HepG2 (cell line): Measurements from ENCODE around the gene RNF133. TPM values are rescaled to one million over a fixed set of nuclear protein-coding genes. Genes with fewer than 3 reads are reported as not detected.

Source experiments
- ATAC-seq: fragments of 200-7000 bp; cut with Tn5 transposase; 3 replicates; pipeline ENCODE4 v1.9.1; 2020; ENCODE audit warnings: mild to moderate bottlenecking, moderate library complexity
- BruUV-seq: library from RNA; stranded (reverse); fragments of 400-500 nt; replicated peaks from 2 replicates; lab custom pipeline; 2021; lab: Mats Ljungman, UMichigan
- CTCF ChIA-PET: fragments of 300-600 bp; formaldehyde crosslinking; extraction: SDS; loops from one replicate; lab custom pipeline; 2021; ENCODE audit warnings: low total read pairs, inconsistent platforms, low intra/inter-chr PET ratio; lab: Yijun Ruan, JAX
- POLR2A ChIA-PET: fragments of 350-600 bp; sonication (Branson Sonifier 250); formaldehyde crosslinking; loops from one replicate; lab custom pipeline; 2020; ENCODE audit warnings: antibody characterized with exemption, inconsistent platforms; lab: Yijun Ruan, JAX
- DNase-seq: peaks from one replicate; pipeline ENCODE4 v3.0.0-alpha.2; 2015; ENCODE audit warnings: low spot score
- FAIRE-seq: peaks from 3 replicates; lab custom pipeline; 2011; peaks lifted over from hg19 to GRCh38; lab: Jason Lieb, UNC
- H2AFZ ChIP-seq: one replicate; pipeline ENCODE4 v1.6.1; 2011; ENCODE audit warnings: low read length, inconsistent platforms
- H3K27ac ChIP-seq: fragments of 300-600 bp; 3 replicates; pipeline ENCODE4 v1.8.0; 2011; ENCODE audit warnings: mixed run types, mild to moderate bottlenecking, mixed read lengths, low read length, inconsistent platforms; ENCODE audit not compliant: insufficient read depth; ENCODE audit errors: extremely low read length
- H3K27me3 ChIP-seq, 2 experiments: fragments of 200-600 bp in 1 of 2; 2 replicates in 1 of 2; 3 replicates in 1 of 2; pipeline versions ENCODE4 v1.6.0 to v1.8.0; 2011; ENCODE audit warnings: low read length in 2 of 2, mild to moderate bottlenecking in 2 of 2, moderate library complexity in 2 of 2, inconsistent platforms in 1 of 2; ENCODE audit not compliant: insufficient read depth in 2 of 2, control insufficient read depth in 1 of 2
- H3K36me3 ChIP-seq, 2 experiments: fragments of 200-600 bp in 1 of 2; replicated peaks in 1 of 2; 2 replicates in 1 of 2; 3 replicates in 1 of 2; pipeline versions ENCODE4 v1.5.1 to v1.8.0; 2011; ENCODE audit warnings: low read length in 2 of 2, inconsistent platforms in 1 of 2; ENCODE audit not compliant: insufficient read depth in 2 of 2, control insufficient read depth in 1 of 2
- H3K4me1 ChIP-seq: 2 replicates; pipeline ENCODE4 v1.5.1; 2012; ENCODE audit warnings: low read length, inconsistent platforms; ENCODE audit not compliant: insufficient read depth
- H3K4me2 ChIP-seq: 2 replicates; pipeline ENCODE4 v1.6.0; 2011; ENCODE audit warnings: low read depth, low read length, inconsistent platforms
- H3K4me3 ChIP-seq, 3 experiments: fragments of 200-600 bp in 1 of 3; sonication (generic), shearing (Covaris generic) in 1 of 3; replicated peaks in 1 of 3; 2 replicates each; pipeline ENCODE4 v1.5.1; 2011 to 2016; ENCODE audit warnings: low read length in 3 of 3, inconsistent platforms in 2 of 3, low read depth in 2 of 3, mild to moderate bottlenecking in 2 of 3, control low read depth in 1 of 3, mixed read lengths in 1 of 3; ENCODE audit not compliant: insufficient read depth in 1 of 3
- H3K79me2 ChIP-seq: one replicate; pipeline ENCODE4 v1.6.1; 2011; ENCODE audit warnings: low read length, inconsistent platforms; ENCODE audit not compliant: insufficient read depth
- H3K9ac ChIP-seq: 2 replicates; pipeline ENCODE4 v1.6.0; 2011; ENCODE audit warnings: mild to moderate bottlenecking, low read depth, low read length, inconsistent platforms; ENCODE audit not compliant: insufficient read depth
- H3K9me3 ChIP-seq: 2 replicates; pipeline ENCODE4 v1.5.1; 2012; ENCODE audit warnings: mild to moderate bottlenecking, low read length
- H4K20me1 ChIP-seq: 2 replicates; pipeline ENCODE4 v1.6.0; 2011; ENCODE audit warnings: inconsistent platforms, mild to moderate bottlenecking, low read length, moderate library complexity; ENCODE audit not compliant: insufficient read depth
- HMG20A ChIP-seq: IDR thresholded peaks from 2 replicates; pipeline ENCODE4 v1.6.1; 2016; ENCODE audit warnings: borderline replicate concordance
- JARID2 ChIP-seq: sonication (generic); formaldehyde crosslinking; IDR thresholded peaks from 2 replicates; pipeline ENCODE4 v1.8.1; 2023; ENCODE audit warnings: missing genetic modification reagents, inconsistent platforms; ENCODE audit not compliant: insufficient replicate concordance
- KAT8 ChIP-seq: IDR thresholded peaks from 2 replicates; pipeline ENCODE4 v1.6.1; 2016; ENCODE audit warnings: missing genetic modification reagents, missing compliant biosample characterization
- MEF2D ChIP-seq: sonication (generic); formaldehyde crosslinking; IDR thresholded peaks from 2 replicates; pipeline ENCODE4 v1.5.1; 2020; ENCODE audit warnings: mild to moderate bottlenecking, missing genetic modification reagents
- NR2F6 ChIP-seq, 2 experiments: IDR thresholded peaks; 2 replicates each; pipeline ENCODE4 v1.6.1; 2016; ENCODE audit warnings: antibody characterized with exemption in 1 of 2, mild to moderate bottlenecking in 1 of 2
- RARA ChIP-seq: IDR thresholded peaks from 2 replicates; pipeline ENCODE4 v1.6.1; 2016; ENCODE audit warnings: missing genetic modification reagents, missing compliant biosample characterization
- TEAD3 ChIP-seq: optimal IDR thresholded peaks from 2 replicates; pipeline ENCODE3; 2016; ENCODE audit warnings: borderline replicate concordance
- U2AF1 ChIP-seq: fragments of 200-400 bp; formaldehyde crosslinking; optimal IDR thresholded peaks from 2 replicates; pipeline ENCODE3; 2017; ENCODE audit warnings: mild to moderate bottlenecking, low read depth, low read length
- U2AF2 ChIP-seq: fragments of 200-400 bp; formaldehyde crosslinking; IDR thresholded peaks from 2 replicates; pipeline ENCODE4 v1.6.1; 2017; ENCODE audit warnings: low read depth, mild to moderate bottlenecking, low read length
- ZNF101 ChIP-seq: sonication (generic); formaldehyde crosslinking; IDR thresholded peaks from 2 replicates; pipeline ENCODE4 v1.4.0; 2020; ENCODE audit warnings: mild to moderate bottlenecking, low read depth, missing genetic modification reagents, borderline replicate concordance
- ZNF3 ChIP-seq: IDR thresholded peaks from 2 replicates; pipeline ENCODE4 v1.7.0; 2017; ENCODE audit warnings: inconsistent platforms
- ZNF367 ChIP-seq: sonication (generic); formaldehyde crosslinking; IDR thresholded peaks from 2 replicates; pipeline ENCODE4 v1.4.0; 2020; ENCODE audit warnings: missing genetic modification reagents, borderline replicate concordance
- ZNF441 ChIP-seq: sonication (generic); formaldehyde crosslinking; IDR thresholded peaks from 2 replicates; pipeline ENCODE4 v1.7.0; 2021; ENCODE audit warnings: missing genetic modification reagents, borderline replicate concordance
- ZNF569 ChIP-seq: sonication (generic); formaldehyde crosslinking; IDR thresholded peaks from 2 replicates; pipeline ENCODE4 v1.5.0; 2020; ENCODE audit warnings: mild to moderate bottlenecking, missing genetic modification reagents, moderate library complexity, borderline replicate concordance
- ZNF605 ChIP-seq: sonication (generic); formaldehyde crosslinking; IDR thresholded peaks from 2 replicates; pipeline ENCODE4 v1.8.0; 2022; ENCODE audit warnings: mild to moderate bottlenecking, missing genetic modification reagents
- ZNF607 ChIP-seq: sonication (generic); formaldehyde crosslinking; IDR thresholded peaks from 2 replicates; pipeline ENCODE4 v1.5.1; 2020; ENCODE audit warnings: missing genetic modification reagents, mild to moderate bottlenecking, borderline replicate concordance
- ZNF616 ChIP-seq: sonication (generic); formaldehyde crosslinking; IDR thresholded peaks from 2 replicates; pipeline ENCODE4 v1.5.0; 2020; ENCODE audit warnings: low read depth, mild to moderate bottlenecking, missing genetic modification reagents
- ZNF629 ChIP-seq: sonication (generic); formaldehyde crosslinking; conservative IDR thresholded peaks from 2 replicates; pipeline ENCODE4 v1.5.0; 2020; ENCODE audit warnings: missing genetic modification reagents
- ZNF670 ChIP-seq: sonication (generic); formaldehyde crosslinking; IDR thresholded peaks from 2 replicates; pipeline ENCODE4 v1.8.0; 2022; ENCODE audit warnings: mild to moderate bottlenecking, missing genetic modification reagents, borderline replicate concordance
- WGBS: methylation state at CpG from one replicate; pipeline ENCODE4 v1.1.6; 2017; ENCODE audit warnings: low lambda C conversion rate; 5-methylcytosine and 5-hydroxymethylcytosine counted together
- in situ Hi-C: cut with HindIII; loops from 2 replicates; pipeline ENCODE4 v1.10.0; 2017; ENCODE audit warnings: low pct_unique_long_range_greater_than_20kb; ENCODE audit not compliant: extremely low pct_ligation_motif_present
- intact Hi-C: fragments of 100-400 bp; cut with micrococcal nuclease; formaldehyde crosslinking; loops from one replicate; pipeline ENCODE4 v1.10.0; 2022; ENCODE audit not compliant: unreplicated experiment
- polyA plus RNA-seq, 8 experiments: library from polyadenylated mRNA; depleted of rRNA in 3 of 8; stranded (reverse) in 7 of 8; unstranded in 1 of 8; fragments of >200 nt; fragmentation: Illumina TruSeq in 4 of 8; extraction: Trizol in 4 of 8; gene quantifications; 2 replicates each; pipeline versions ENCODE4 v1.2.1 to v1.2.3, GENCODE V29; 2011 to 2016; ENCODE audit warnings: low read depth in 4 of 8, missing spikeins in 1 of 8, mixed read lengths in 1 of 8; ENCODE audit not compliant: insufficient read depth in 1 of 8
- total RNA-seq, 5 experiments: library from RNA; depleted of rRNA; stranded (reverse); fragments of >200 nt; fragmentation: Illumina TruSeq; extraction: Trizol; gene quantifications; 2 replicates each; pipeline ENCODE4 v1.2.3, GENCODE V29; 2016; ENCODE audit warnings: low read depth in 1 of 5
- TF ChIP-seq, protein P1 (sequence below): IDR thresholded peaks from 2 replicates; pipeline ENCODE4 v1.6.1; 2016; ENCODE audit warnings: control low read depth
- TF ChIP-seq, protein P2 (sequence below), 2 experiments: fragments of 450-650 bp in 1 of 2; sonication (generic) in 1 of 2; formaldehyde crosslinking; IDR thresholded peaks; 2 replicates each; pipeline versions ENCODE4 v1.5.0 to v1.8.0; 2020 to 2022; ENCODE audit warnings: mild to moderate bottlenecking in 1 of 2, missing genetic modification reagents in 1 of 2

RNF133 gene
- total and polyA plus RNA-seq, 2 of the 13 experiments (the other 11 are each of a cell fraction or from before 2014, with no cell fraction given) = 0.13 to 1.00 TPM

DNA sequence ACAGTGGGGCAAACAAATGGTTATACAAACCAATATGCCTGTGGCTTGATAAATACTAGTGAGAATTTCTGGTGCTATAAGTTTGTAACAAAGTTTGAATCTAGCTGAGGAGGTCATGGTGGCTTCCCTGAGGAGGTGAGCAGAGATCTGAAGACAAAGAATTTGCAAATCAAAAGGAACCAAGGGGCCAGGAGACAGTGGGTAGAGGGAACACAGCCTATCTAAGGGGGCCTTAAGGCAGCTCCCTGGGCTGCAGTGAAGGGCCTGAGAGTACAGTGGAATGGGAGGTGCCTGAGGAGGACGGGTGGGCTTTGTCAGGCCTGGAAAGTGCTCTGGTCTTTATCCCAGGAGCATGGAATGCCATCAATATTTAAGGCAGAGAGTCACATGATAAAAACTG is 21.8 kb downstream of the RNF133 start:
- 94% methylated on average over 1 of the region's 1 CpG for WGBS
- ChIA-PET POLR2A (no interaction called here), CTCF (no interaction called here)
- Histone ChIP-seq H3K79me2 (no peaks in the 10 kb centered on the region), H2AFZ (no peak overlapping the region), H3K4me3 (no peak overlapping the region), H3K4me2 (no peak overlapping the region), H3K36me3 (no peaks in the 10 kb centered on the region), H4K20me1 (no peaks in the 10 kb centered on the region), H3K27ac (no peak overlapping the region), H3K27me3 (no peaks in the 10 kb centered on the region), H3K9ac (no peak overlapping the region), H3K9me3 (no peaks in the 10 kb centered on the region), H3K4me1 (peaks cover 48% of the 10 kb centered on the region)
- TF ChIP-seq KAT8 (CRISPR knock-in tag) (no peak), U2AF1 (no peak), U2AF2 (no peak), TEAD3 (CRISPR knock-in tag) (no peak), ZNF607 (no peak), ZNF441 (CRISPR knock-in tag) (no peak)
- no peak for FAIRE-seq
- DNase-seq = no peak
- BruUV-seq = no TSS peak
- intact Hi-C loops (no loop called here), in situ Hi-C loops (no loop called here)
- ATAC-seq = no peak

DNA sequence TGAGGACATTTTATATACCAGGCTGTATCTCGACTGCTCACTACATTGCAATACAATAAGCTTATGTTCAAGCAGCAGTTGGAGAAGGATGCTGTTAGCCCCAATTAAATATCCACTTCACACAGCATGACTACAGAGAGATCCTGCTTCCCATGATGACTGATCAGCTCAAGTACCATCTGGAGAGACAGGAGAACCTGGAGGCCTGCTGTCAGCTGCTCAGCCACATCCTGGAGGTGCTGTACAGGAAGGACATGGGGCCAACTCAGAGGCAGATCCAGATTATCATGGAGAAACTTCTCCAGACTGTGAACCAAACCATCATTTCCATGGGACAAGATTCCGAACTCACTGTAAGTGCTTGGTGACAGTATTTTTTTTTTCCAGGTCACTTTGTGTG is 22.5 kb downstream of the RNF133 start:
- Histone ChIP-seq H3K27ac (no peak overlapping the region), H4K20me1 (no peaks in the 10 kb centered on the region), H3K4me1 (peaks cover 42% of the 10 kb centered on the region), H3K27me3 (no peaks in the 10 kb centered on the region), H3K9ac (no peak overlapping the region), H3K4me2 (no peak overlapping the region), H2AFZ (no peak overlapping the region), H3K4me3 (no peak overlapping the region), H3K9me3 (no peaks in the 10 kb centered on the region), H3K36me3 (no peaks in the 10 kb centered on the region), H3K79me2 (no peaks in the 10 kb centered on the region)
- POLR2A ChIA-PET = interaction anchor here (1.1 kb wide), 1 partner anchor 209 kb away, joined by 5 read pairs; the partner anchor contains the start of gene CADPS2
- ATAC-seq (no peak), FAIRE-seq (no peak), DNase-seq (no peak)
- CTCF ChIA-PET = no interaction called here
- 97% methylated on average over 2 of the region's 2 CpGs for WGBS
- no TSS peak for BruUV-seq
- in situ Hi-C loops (no loop called here), intact Hi-C loops (no loop called here)
- TF ChIP-seq, protein P1, sequence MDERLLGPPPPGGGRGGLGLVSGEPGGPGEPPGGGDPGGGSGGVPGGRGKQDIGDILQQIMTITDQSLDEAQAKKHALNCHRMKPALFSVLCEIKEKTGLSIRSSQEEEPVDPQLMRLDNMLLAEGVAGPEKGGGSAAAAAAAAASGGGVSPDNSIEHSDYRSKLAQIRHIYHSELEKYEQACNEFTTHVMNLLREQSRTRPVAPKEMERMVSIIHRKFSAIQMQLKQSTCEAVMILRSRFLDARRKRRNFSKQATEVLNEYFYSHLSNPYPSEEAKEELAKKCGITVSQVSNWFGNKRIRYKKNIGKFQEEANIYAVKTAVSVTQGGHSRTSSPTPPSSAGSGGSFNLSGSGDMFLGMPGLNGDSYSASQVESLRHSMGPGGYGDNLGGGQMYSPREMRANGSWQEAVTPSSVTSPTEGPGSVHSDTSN (CRISPR knock-in tag) = no peak
- TF ChIP-seq, protein P2, sequence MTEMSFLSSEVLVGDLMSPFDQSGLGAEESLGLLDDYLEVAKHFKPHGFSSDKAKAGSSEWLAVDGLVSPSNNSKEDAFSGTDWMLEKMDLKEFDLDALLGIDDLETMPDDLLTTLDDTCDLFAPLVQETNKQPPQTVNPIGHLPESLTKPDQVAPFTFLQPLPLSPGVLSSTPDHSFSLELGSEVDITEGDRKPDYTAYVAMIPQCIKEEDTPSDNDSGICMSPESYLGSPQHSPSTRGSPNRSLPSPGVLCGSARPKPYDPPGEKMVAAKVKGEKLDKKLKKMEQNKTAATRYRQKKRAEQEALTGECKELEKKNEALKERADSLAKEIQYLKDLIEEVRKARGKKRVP (CRISPR knock-in tag; IDR thresholded peaks at IDR 0.05) = no peak
- TF ChIP-seq ZNF3 (no peak), ZNF101 (CRISPR knock-in tag) (no peak), ZNF616 (CRISPR knock-in tag) (no peak), RARA (CRISPR knock-in tag) (no peak), MEF2D (CRISPR knock-in tag) (no peak), NR2F6 (IDR thresholded peaks at IDR 0.05) (no peak), NR2F6 (CRISPR knock-in tag; IDR thresholded peaks at IDR 0.05) (no peak), JARID2 (CRISPR knock-in tag) (no peak), HMG20A (CRISPR knock-in tag) (no peak), ZNF605 (CRISPR knock-in tag) (no peak), ZNF670 (CRISPR knock-in tag) (no peak), ZNF569 (CRISPR knock-in tag) (no peak), ZNF367 (CRISPR knock-in tag) (no peak), ZNF629 (CRISPR knock-in tag) (no peak)
